ENCODE data around the gene EIF4E2. TPM values are rescaled to one million over a fixed set of nuclear protein-coding genes. Genes with fewer than 3 reads are reported as not detected.
A peak's percentile ranks its signal among the peaks of the same experiment; 100 is the strongest.

The EIF4E2 gene
- total and polyA plus RNA-seq, 2 donors (not counting 3 experiments of a cell fraction or from before 2014, with no cell fraction given) = 50.0 to 96.5 TPM

- H3K9me1 ChIP-seq (replicated peaks; ENCODE audit: control insufficient read depth, extremely low read depth, insufficient read depth, low read length) = no peaks in the 10 kb centered on the region
- peaks cover 6% of the 10 kb centered on the region for H3K4me1 ChIP-seq (ENCODE audit: control insufficient read depth, extremely low read depth, insufficient read depth, low read length)
- BruUV-seq (replicated peaks) = TSS peak; percentile 34
- POLR2A ChIA-PET = interaction anchor here (1.1 kb wide), 1 partner anchor 19 kb away, joined by 3 read pairs; no protein-coding TSS in a partner anchor
- H3K79me2 ChIP-seq (ENCODE audit: control insufficient read depth, insufficient read depth, low read length) = peaks cover 59% of the 10 kb centered on the region
- peak overlapping the region; percentile 91 for H3K9ac ChIP-seq (replicated peaks; ENCODE audit: extremely low read depth, insufficient read depth, low read length)
- peak overlapping the region; percentile 88 for H3K4me2 ChIP-seq (ENCODE audit: insufficient read depth, low read length)
- TF ChIP-seq CTCF (IDR thresholded peaks at IDR 0.05; ENCODE audit: extremely low read depth in 1 of 2, insufficient read depth in 1 of 2, low read depth in 1 of 2, low read length in 2 of 2) (no peak), MYC (IDR thresholded peaks at IDR 0.05; ENCODE audit: low read depth, low read length) (no peak), EZH2 (IDR thresholded peaks at IDR 0.05; ENCODE audit: borderline replicate concordance, low read depth, low read length, severe bottlenecking) (no peak), FOS (IDR thresholded peaks at IDR 0.05; ENCODE audit: borderline replicate concordance, insufficient read depth, low read length) (no peak), POLR2AphosphoS5 (IDR thresholded peaks at IDR 0.05; ENCODE audit: insufficient read depth, low read depth, low read length) (no peak), POLR2A (IDR thresholded peaks at IDR 0.05; ENCODE audit: low read depth, low read length) (no peak), MAX (IDR thresholded peaks at IDR 0.05; ENCODE audit: insufficient read depth, insufficient read length) (no peak), GATA2 (IDR thresholded peaks at IDR 0.05; ENCODE audit: insufficient read depth, insufficient read length, low read depth, low read length) (no peak), JUN (IDR thresholded peaks at IDR 0.05; ENCODE audit: borderline replicate concordance, insufficient read depth, insufficient read length, low read depth) (no peak)
- no peaks in the 10 kb centered on the region for H4K20me1 ChIP-seq (replicated peaks; ENCODE audit: control insufficient read depth, extremely low read depth, insufficient read depth, low read length)
- peak overlapping the region; percentile 70 for H2AFZ ChIP-seq (ENCODE audit: low read depth, low read length)
- DNase-seq (ENCODE audit: low read depth, low spot score) (no peak), FAIRE-seq (peak; percentile 84)
- peak overlapping the region; percentile 71 to 94 (median 79) for H3K4me3 ChIP-seq (replicated peaks in 1 of 3; ENCODE audit: insufficient read depth in 1 of 3, low read depth in 1 of 3, low read length in 3 of 3)
- intact Hi-C loops (cut with micrococcal nuclease) (loop anchor here (2.0 kb wide), 1 partner anchor 26 kb away; no protein-coding TSS in a partner anchor), dilution Hi-C loops (cut with MboI; ENCODE audit: extremely low pct_ligation_motif_present, low sequenced_read_pairs) (no loop called here)
- no peaks in the 10 kb centered on the region for H3K27me3 ChIP-seq (ENCODE audit: control insufficient read depth in 2 of 2, insufficient read depth in 2 of 2, low read length in 2 of 2)
- peak overlapping the region; percentile 87 for H3K27ac ChIP-seq (ENCODE audit: insufficient read depth, low read depth, low read length)
- CTCF ChIA-PET = interaction anchor here (1.1 to 1.4 kb wide), 3 partner anchors 14 to 29 kb away, joined by 5 to 7 read pairs (median 6); no protein-coding TSS in a partner anchor
- peaks cover 0 to 6% of the 10 kb centered on the region in 2 experiments for H3K36me3 ChIP-seq (ENCODE audit: control insufficient read depth in 2 of 2, extremely low read depth in 1 of 2, insufficient read depth in 2 of 2, low read length in 2 of 2)
- no peaks in the 10 kb centered on the region for H3K9me3 ChIP-seq (replicated peaks; ENCODE audit: control insufficient read depth, insufficient read depth, low read length)
These were observed 755 bp downstream of the EIF4E2 start for GRCh38 chr2:232551250-232551638.

Data from endothelial cell of umbilical vein (primary cell).